GM12865 (cell line): ENCODE results near the gene PPID.

Experiments used
- DNase-seq: peaks from one replicate; pipeline ENCODE4 v3.0.0; 2010; ENCODE audit warnings: low read depth
- H3K4me3 ChIP-seq: 2 replicates; pipeline ENCODE4 v1.5.1; 2011; ENCODE audit warnings: mild to moderate bottlenecking, low read depth, low read length, control low read depth
- TF ChIP-seq, protein P1 (sequence below): IDR thresholded peaks from 2 replicates; pipeline ENCODE4 v1.5.1; 2011; ENCODE audit warnings: low read length, control low read depth, low read depth, inconsistent platforms; ENCODE audit not compliant: insufficient read depth; ENCODE audit errors: missing control alignments

Gene PPID

DNA sequence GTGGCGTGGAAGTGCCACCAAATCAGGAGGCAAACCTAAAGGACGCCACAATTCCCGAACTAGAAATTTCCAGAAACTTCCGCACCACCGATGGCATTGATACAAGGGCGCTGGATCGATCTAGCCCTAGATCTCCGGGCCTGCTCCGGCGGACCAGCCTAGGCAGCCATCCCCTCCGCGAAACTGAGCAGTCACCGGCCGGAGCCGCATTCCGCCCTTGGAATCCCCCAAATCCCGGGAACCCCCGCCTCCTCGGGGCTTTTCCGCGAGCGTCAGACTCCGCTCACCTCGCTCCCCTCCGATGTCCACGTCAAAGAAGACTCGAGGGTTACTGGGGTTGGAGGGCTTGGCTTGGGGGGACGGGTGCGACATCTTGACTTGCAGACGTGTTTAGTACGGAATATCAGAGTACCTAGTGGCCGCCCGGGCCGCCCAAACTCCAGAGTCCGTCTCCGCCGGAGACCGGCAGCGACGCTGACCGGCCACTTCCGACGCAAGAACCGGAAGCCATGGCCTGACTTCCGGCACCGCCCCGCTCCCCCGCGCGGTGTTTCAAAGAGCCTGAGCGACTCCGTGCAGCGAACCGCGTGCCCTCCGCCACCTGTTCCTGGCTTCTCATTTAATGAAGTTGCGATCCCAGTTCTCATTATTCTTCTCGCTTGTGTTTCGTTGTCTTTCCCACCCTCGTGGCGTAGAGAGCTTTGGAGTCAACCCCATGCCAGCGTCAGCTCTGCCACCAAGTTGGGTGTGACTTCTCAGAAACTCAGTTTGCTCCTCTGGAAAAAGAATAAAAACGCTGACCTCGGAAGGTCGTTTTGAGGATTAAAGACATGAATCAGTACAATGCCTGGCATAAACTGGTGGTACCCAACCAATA, at the start of gene PPID:
Gene PPID, minus strand, starts transcription at position 480 of the 877 bp plus-strand sequence. Its CDS starts 108 bp downstream, at position 372.
- DNase-seq: peak; percentile 92
- peak within 1 kb of the TSS; percentile 90 for H3K4me3 ChIP-seq
- TF ChIP-seq, protein P1, sequence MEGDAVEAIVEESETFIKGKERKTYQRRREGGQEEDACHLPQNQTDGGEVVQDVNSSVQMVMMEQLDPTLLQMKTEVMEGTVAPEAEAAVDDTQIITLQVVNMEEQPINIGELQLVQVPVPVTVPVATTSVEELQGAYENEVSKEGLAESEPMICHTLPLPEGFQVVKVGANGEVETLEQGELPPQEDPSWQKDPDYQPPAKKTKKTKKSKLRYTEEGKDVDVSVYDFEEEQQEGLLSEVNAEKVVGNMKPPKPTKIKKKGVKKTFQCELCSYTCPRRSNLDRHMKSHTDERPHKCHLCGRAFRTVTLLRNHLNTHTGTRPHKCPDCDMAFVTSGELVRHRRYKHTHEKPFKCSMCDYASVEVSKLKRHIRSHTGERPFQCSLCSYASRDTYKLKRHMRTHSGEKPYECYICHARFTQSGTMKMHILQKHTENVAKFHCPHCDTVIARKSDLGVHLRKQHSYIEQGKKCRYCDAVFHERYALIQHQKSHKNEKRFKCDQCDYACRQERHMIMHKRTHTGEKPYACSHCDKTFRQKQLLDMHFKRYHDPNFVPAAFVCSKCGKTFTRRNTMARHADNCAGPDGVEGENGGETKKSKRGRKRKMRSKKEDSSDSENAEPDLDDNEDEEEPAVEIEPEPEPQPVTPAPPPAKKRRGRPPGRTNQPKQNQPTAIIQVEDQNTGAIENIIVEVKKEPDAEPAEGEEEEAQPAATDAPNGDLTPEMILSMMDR: no peak

DNA sequence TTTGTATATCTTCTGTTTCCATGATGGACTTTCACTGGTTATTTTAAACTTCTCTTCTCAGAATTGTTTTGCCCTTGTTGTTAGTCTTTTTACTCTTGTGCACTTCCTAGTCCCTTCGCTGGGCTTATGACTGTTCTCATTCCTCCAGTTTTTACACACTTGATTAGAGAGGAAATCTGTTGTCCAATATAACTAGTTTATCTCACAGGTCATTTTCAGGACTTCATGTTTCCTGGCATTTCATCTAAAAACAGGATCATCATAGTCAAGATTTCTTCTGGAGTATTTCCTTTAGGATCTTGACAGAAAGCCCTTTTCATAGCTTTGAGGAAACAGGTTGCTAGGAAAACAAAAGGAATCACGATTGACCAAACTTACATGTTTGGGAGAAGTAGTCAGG, 48.6 kb upstream of the PPID start:
- no peak for DNase-seq
- H3K4me3 ChIP-seq: no peak overlapping the region
- TF ChIP-seq, protein P1: no peak

DNA sequence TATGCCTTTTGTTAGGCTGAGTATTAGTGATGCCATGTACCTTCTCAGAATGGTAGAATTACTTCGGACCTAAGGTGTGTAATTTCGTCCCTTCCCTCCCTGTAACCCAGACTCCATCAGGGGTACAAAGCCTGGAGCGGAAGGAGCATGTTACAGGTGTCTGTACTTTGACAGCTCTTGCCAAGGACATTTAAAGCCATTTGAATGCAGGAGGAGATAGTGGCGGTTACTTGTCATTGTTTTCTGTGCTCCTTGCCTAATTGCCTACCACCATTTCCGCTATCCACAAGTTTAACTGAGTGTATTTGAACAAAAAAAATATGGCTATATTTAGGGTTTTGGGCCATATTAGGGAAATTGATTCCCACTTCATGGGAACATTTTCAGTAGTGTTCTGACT, 47.5 kb upstream of the PPID start:
- H3K4me3 ChIP-seq: no peak overlapping the region
- TF ChIP-seq, protein P1: no peak
- no peak for DNase-seq

DNA sequence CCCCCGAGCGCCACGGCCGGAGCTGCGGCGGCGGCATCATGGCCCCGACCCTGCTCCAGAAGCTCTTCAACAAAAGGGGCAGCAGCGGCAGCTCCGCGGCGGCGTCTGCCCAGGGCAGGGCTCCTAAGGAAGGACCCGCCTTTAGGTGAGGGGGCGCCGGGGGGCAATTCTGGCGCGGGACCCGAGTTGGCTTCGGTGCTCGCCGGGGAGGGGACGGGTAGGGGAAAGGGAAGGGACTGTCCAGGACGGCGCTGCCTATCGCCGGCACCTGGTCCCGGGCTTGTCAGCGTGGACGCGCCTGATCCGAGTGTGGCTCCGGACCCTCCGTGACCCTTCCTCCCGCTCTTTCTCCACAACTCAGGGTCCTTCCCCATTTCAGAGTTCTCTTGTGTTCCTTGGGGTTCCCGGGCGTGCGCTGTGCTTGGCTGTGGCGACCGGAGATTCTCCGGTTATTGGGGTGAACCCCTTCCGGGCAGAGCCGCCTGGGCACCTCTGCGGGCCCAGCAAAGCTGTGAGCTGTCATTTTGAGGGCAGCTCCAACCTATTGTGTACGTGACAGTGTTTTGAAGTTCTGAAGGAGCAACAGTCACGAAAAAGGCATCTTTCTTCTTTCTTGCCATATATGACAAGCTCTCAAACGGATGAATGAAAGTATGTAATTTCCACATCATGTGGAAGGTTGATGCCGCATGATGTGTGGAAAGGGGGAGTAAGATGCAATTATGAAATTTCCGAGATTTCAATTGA, 46.2 kb upstream of the PPID start:
- TF ChIP-seq, protein P1: no peak
- H3K4me3 ChIP-seq: peak overlapping the region; percentile 92
- peak; percentile 26 for DNase-seq

DNA sequence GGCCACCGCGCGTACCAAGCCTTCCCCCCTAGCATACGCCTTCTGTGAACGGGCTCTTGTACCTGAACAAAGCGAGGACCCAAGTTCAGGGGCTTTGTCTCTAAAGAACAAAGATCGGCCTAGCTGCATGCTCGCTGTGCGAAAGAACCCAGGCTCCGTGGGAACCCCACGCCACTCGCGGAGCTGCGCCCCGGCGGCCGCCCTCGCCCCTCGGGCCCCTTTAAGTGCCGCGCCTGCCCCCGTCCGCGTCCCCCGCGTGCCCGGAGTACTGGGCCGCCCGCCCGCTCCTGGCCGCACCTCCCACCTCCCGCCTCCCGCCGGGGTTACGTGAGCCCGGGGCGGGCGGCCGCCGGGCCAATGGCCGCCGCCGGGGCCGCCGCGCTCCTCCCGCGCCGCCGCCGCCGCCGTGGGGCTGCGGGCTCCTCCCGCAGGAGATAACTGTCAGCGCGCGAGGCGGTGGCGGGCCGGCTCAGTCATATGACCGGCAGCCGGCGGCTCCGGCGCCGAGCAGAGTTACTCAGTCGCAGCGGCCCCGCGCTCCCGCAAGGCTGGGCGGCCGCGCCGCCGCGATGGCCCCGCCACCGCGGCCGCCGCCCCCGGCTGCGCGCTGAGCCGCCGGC, 45.5 kb upstream of the PPID start, which contains the start of gene FNIP2:
Gene FNIP2, plus strand, starts transcription at position 472 of the 620 bp plus-strand sequence. CDS start 187 bp downstream, outside the sequence.
- DNase-seq: peak; percentile 67
- peak within 1 kb of the TSS; percentile 92 for H3K4me3 ChIP-seq
- TF ChIP-seq, protein P1: no peak

DNA sequence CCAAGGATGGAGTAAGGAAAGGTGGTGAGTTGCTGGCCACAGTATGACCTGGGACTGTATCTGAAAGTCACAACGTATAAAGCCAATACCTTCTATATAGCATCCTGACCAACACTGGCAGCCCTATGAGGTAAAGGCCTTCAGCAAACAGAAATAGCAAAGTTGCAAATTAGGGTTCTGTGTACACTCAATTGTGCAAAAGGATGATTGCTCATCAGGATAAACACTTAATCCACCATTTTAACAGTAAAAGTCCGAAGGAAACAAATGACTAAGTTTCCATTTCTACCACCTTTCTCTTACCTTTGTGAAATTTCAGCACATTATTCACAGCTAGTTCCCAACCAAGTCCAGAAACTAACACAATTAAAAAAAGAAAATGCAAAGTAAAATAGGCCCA, 44.3 kb upstream of the PPID start:
- H3K4me3 ChIP-seq: no peak overlapping the region
- DNase-seq: no peak
- TF ChIP-seq, protein P1: no peak
